Common myeloid progenitor, CD34-positive (primary cell): ENCODE data around the gene AFF3.

ENCODE experiments used
- CTCF ChIA-PET: fragments of 350-600 bp; sonication (Branson Sonifier 250); formaldehyde crosslinking; loops from one replicate; lab custom pipeline; 2021; ENCODE audit warnings: antibody characterized with exemption; lab: Charles Lee
- POLR2A ChIA-PET: fragments of 350-600 bp; sonication (Branson Sonifier 250); formaldehyde crosslinking; loops from one replicate; lab custom pipeline; 2021; ENCODE audit warnings: antibody characterized with exemption; lab: Charles Lee
- DNase-seq, 3 donors: peaks; one replicate each; pipeline versions ENCODE4 v3.0.0 to v3.0.0-alpha.2; 2013
- H3K27ac ChIP-seq, 2 experiments: 1 replicate in 1 of 2; 2 replicates in 1 of 2; pipeline ENCODE4 v1.7.0; 2013; ENCODE audit warnings: inconsistent platforms in 2 of 2, low read length in 2 of 2, mild to moderate bottlenecking in 2 of 2, low read depth in 1 of 2, moderate library complexity in 1 of 2; ENCODE audit not compliant: severe bottlenecking in 2 of 2, insufficient read depth in 1 of 2, poor library complexity in 1 of 2
- H3K27me3 ChIP-seq, 5 experiments: replicated peaks in 2 of 5; 1 replicate in 3 of 5; 2 replicates in 2 of 5; pipeline versions ENCODE4 v1.6.1 to v1.7.0; 2013; ENCODE audit warnings: low read length in 4 of 5, mild to moderate bottlenecking in 2 of 5, moderate library complexity in 2 of 5, inconsistent platforms in 1 of 5; ENCODE audit not compliant: insufficient read depth in 5 of 5, control insufficient read depth in 4 of 5
- H3K36me3 ChIP-seq, 4 experiments: 1 replicate in 2 of 4; 2 replicates in 2 of 4; pipeline versions ENCODE4 v1.6.1 to v1.7.0; 2013; ENCODE audit warnings: low read length in 3 of 4, control low read depth in 1 of 4, mild to moderate bottlenecking in 1 of 4; ENCODE audit not compliant: control insufficient read depth in 4 of 4, insufficient read depth in 4 of 4
- H3K4me1 ChIP-seq, 4 experiments: 1 replicate in 3 of 4; 2 replicates in 1 of 4; pipeline versions ENCODE4 v1.6.1 to v1.7.1; 2013; ENCODE audit warnings: low read length in 3 of 4, mild to moderate bottlenecking in 3 of 4, control low read depth in 1 of 4, inconsistent platforms in 1 of 4, moderate library complexity in 1 of 4; ENCODE audit not compliant: control insufficient read depth in 4 of 4, insufficient read depth in 4 of 4; ENCODE audit errors: control extremely low read depth in 1 of 4
- H3K4me3 ChIP-seq, 7 experiments: 1 replicate in 4 of 7; 2 replicates in 3 of 7; pipeline versions ENCODE4 v1.5.1 to v1.7.0; 2013; ENCODE audit warnings: mild to moderate bottlenecking in 7 of 7, low read length in 6 of 7, moderate library complexity in 6 of 7, inconsistent platforms in 2 of 7, low read depth in 2 of 7, control low read depth in 1 of 7; ENCODE audit not compliant: insufficient read depth in 4 of 7, control insufficient read depth in 1 of 7; ENCODE audit errors: extremely low read depth in 1 of 7
- H3K9me3 ChIP-seq, 5 experiments: 1 replicate in 4 of 5; 2 replicates in 1 of 5; pipeline versions ENCODE4 v1.6.1 to v1.7.1; 2013; ENCODE audit warnings: low read length in 4 of 5, mild to moderate bottlenecking in 2 of 5, inconsistent platforms in 1 of 5, low read depth in 1 of 5, moderate library complexity in 1 of 5; ENCODE audit not compliant: control insufficient read depth in 4 of 5, insufficient read depth in 2 of 5; ENCODE audit errors: control extremely low read depth in 1 of 5
- WGBS: methylation state at CpG from one replicate; pipeline ENCODE4 v1.1.5; 2013; ENCODE audit not compliant: insufficient coverage; 5-methylcytosine and 5-hydroxymethylcytosine counted together

Gene AFF3

DNA sequence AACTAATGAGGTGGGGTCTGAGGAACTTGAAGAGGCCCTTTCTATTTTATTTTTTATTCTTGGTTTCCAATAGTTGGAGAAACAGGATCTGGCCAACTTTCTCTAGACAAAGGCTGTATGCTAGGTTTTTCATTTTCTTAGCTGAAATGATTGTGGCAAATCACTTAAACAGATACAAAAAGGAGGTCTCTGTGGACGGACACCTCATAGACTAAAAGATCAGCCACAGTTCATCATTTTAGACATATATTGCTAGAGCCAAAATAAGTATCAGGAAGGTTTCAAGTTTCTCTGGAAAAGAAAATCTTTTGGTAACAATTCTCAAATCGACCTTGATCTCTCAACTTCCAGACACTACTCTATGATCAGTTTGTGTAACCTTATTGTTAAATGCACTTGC lies 428.0 kb downstream of the AFF3 start:
- H3K36me3 ChIP-seq = peaks cover 0 to 3% (median 0%) of the 10 kb centered on the region in 4 experiments
- CTCF ChIA-PET = interaction anchor here (1.3 to 1.4 kb wide), 2 partner anchors 531 to 547 kb away, joined by 3 to 4 read pairs; no protein-coding TSS in a partner anchor
- WGBS = 83% methylated on average over 1 of the region's 2 CpGs

DNA sequence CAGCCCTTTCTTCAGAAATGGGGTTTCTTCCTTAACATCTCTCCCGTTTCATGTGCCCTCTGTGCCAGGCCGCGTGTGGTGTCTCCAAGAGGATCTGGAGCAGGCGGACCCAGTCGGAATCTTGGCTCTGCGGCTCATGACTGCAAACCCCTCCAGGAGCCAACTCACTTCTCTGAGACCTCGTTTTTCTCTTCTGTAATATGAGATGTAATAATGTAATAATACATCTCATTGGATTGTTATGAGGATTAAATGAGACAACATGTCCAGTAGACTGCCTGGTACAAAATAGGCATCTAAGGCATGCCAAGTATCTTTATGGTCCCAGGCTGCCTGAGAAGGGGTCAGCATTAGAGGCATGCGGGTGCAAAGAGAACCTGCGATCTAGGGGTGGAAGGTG lies 431.2 kb downstream of the AFF3 start:
- no peak overlapping the region for H3K4me3 ChIP-seq
- peaks cover 0 to 3% (median 0%) of the 10 kb centered on the region in 4 experiments for H3K36me3 ChIP-seq
- no peak overlapping the region for H3K27ac ChIP-seq
- DNase-seq = no peak
- H3K9me3 ChIP-seq = no peaks in the 10 kb centered on the region
- ChIA-PET CTCF (no interaction called here), POLR2A (no interaction called here)
- WGBS = 100% methylated on average over 8 of the region's 9 CpGs
- no peaks in the 10 kb centered on the region for H3K27me3 ChIP-seq
- no peaks in the 10 kb centered on the region for H3K4me1 ChIP-seq

More for the DNA sequence above, 428.0 kb downstream of the AFF3 start:
- no peaks in the 10 kb centered on the region for H3K9me3 ChIP-seq
- POLR2A ChIA-PET = no interaction called here
- H3K27me3 ChIP-seq = no peaks in the 10 kb centered on the region
- no peak overlapping the region for H3K4me3 ChIP-seq
- H3K27ac ChIP-seq = no peak overlapping the region
- H3K4me1 ChIP-seq = no peaks in the 10 kb centered on the region
- no peak for DNase-seq

- Histone ChIP-seq H3K27ac (no peak overlapping the region), H3K36me3 (peaks cover 0 to 3% (median 0%) of the 10 kb centered on the region in 4 experiments), H3K27me3 (no peaks in the 10 kb centered on the region), H3K4me3 (no peak overlapping the region), H3K4me1 (no peaks in the 10 kb centered on the region), H3K9me3 (no peaks in the 10 kb centered on the region)
- WGBS = 89% methylated on average over 6 of the region's 6 CpGs
- ChIA-PET CTCF (no interaction called here), POLR2A (no interaction called here)
- DNase-seq = no peak
These were observed 431.7 kb downstream of the AFF3 start for GRCh38 chr2:99710721-99711120.

DNA sequence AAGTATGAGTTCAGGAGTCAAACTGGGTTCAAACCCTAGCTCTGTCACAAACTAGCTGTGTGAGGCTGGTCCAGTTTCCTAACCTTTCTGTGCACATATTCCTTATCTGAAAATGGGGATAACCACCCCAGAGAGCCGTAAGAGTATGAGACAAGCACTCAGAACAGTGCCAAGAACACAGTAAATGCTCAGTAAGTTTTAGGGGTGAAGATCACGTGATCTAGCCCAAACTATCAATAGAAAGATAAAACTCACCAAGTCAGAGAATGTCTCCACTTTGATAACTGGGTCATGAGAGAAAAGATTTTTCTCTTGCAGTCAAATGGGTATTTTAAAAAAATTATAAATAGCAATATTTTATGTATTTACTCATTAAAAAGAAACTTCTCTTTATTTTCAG lies 433.2 kb downstream of the AFF3 start:
- WGBS = no CpG with 5 or more reads among the region's 2 CpGs
- H3K9me3 ChIP-seq = no peaks in the 10 kb centered on the region
- no peak for DNase-seq
- H3K4me1 ChIP-seq = no peaks in the 10 kb centered on the region
- no peaks in the 10 kb centered on the region for H3K27me3 ChIP-seq
- H3K36me3 ChIP-seq = peaks cover 0 to 3% (median 0%) of the 10 kb centered on the region in 4 experiments
- POLR2A ChIA-PET = no interaction called here
- H3K4me3 ChIP-seq = no peak overlapping the region
- H3K27ac ChIP-seq = no peak overlapping the region
- CTCF ChIA-PET = interaction anchor here (0.8 to 1.2 kb wide), 2 partner anchors 13 to 15 kb away, joined by 3 read pairs; no protein-coding TSS in a partner anchor

GRCh38 chr2:99708231-99708630 lies 434.2 kb downstream of the AFF3 start:
- 100% methylated on average over 2 of the region's 3 CpGs for WGBS
- Histone ChIP-seq H3K27ac (no peak overlapping the region), H3K4me3 (no peak overlapping the region), H3K36me3 (peaks cover 0 to 3% (median 0%) of the 10 kb centered on the region in 4 experiments), H3K9me3 (no peaks in the 10 kb centered on the region), H3K4me1 (no peaks in the 10 kb centered on the region), H3K27me3 (no peaks in the 10 kb centered on the region)
- ChIA-PET POLR2A (no interaction called here), CTCF (no interaction called here)
- DNase-seq = no peak

DNA sequence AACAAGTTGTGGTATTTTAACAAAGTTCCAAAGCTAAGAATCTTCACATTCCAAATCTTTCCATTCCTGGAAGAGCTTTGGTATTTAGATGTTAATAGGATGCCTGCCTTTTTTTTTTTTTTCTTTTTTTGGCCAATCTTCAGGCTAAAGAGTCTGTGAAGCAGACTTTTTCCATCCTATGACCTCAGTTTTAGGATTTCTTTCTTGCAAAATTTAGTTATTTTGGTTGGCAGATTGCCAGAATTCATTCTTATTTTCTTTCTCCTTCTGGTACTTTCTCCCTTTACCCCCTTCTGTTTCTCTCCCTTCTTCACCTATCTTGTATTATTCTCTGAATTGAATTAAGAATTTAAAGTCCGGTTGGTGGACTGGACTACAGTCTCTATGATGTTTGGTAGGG lies 434.8 kb downstream of the AFF3 start:
- H3K4me3 ChIP-seq = no peak overlapping the region
- DNase-seq = no peak
- H3K9me3 ChIP-seq = no peaks in the 10 kb centered on the region
- H3K27ac ChIP-seq = no peak overlapping the region
- peaks cover 0 to 3% (median 0%) of the 10 kb centered on the region in 4 experiments for H3K36me3 ChIP-seq
- ChIA-PET POLR2A (no interaction called here), CTCF (no interaction called here)
- no CpG with 5 or more reads among the region's 1 CpG for WGBS
- H3K4me1 ChIP-seq = no peaks in the 10 kb centered on the region
- no peaks in the 10 kb centered on the region for H3K27me3 ChIP-seq

DNA sequence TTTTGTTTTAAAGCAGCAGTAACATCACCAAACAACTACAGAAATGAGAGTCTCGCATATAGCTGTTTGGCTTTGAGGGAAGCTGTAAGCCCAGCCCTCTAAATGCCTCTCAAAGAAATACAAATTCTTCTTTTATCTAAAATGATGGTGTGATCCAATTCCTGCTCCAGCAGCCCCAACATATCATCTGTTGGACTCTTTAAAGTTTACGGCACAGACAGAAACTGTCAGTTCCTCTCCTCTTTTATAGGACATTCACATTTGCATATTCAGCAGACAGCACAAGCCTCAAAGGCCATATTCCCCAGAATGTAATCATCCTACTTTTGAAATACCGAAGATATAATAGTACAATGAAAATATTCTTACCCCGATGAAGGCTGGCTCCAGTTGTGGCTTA lies 435.7 kb downstream of the AFF3 start:
- H3K27ac ChIP-seq = no peak overlapping the region
- CTCF ChIA-PET = no interaction called here
- no peaks in the 10 kb centered on the region for H3K9me3 ChIP-seq
- no peaks in the 10 kb centered on the region for H3K4me1 ChIP-seq
- DNase-seq = no peak
- 100% methylated on average over 2 of the region's 4 CpGs for WGBS
- no peak overlapping the region for H3K4me3 ChIP-seq
- POLR2A ChIA-PET = no interaction called here
- no peaks in the 10 kb centered on the region for H3K36me3 ChIP-seq
- no peaks in the 10 kb centered on the region for H3K27me3 ChIP-seq
